ENCODE results near the gene CEP104.

CEP104 gene

DNA sequence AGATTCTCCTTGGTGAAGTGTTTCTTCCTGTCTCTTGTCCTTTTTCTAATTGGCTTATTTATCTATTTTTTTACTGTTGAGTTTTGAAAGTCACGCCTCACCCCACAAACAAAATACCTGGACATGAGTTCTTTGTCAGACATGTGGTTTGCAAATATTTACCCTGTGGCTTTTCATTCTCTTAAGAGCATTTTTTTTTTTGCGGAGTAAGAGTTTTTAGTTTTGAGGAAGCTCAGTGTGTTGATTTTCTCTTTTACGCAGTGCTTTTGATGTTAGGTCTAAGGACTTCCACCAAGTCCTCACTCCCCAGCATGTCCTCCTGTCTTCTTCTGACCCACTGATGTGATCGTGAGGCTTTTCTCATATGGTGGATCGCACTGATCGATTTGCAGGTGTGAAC is 7.9 kb upstream of the CEP104 start:
- no peak for DNase-seq

DNA sequence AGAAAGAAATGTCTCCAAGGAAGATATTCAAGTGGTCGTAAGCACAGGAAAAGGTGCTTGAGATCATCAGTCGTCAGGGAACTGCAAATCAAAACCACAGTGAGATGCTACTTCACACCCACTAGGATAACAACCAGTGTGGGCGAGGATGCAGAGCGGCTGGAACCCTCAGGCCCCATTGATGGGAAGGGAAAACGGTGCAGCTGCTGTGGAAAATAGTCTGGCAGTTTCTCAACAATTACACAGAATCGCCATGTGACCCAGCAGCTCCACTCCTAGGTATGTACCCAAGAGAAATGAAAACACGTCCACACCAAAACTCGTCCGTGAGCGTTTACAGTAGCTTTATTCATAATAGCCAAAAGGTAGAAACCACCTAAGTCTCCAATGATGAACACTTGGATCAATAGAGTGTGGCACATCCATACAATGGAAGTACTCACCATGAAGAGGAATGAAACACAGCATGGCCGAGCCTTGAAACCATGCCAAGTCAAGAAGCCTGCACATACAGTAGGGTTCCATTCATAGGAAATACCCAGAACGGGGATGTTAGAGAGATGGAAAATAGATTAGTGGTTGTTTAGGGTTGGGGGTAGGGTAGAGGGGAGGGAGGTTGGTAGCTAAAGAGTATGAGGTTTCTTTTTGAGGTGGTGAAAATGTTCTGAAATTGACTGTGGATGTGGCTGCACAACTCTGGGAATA is 6.4 kb upstream of the CEP104 start:
- no peak for DNase-seq

DNA sequence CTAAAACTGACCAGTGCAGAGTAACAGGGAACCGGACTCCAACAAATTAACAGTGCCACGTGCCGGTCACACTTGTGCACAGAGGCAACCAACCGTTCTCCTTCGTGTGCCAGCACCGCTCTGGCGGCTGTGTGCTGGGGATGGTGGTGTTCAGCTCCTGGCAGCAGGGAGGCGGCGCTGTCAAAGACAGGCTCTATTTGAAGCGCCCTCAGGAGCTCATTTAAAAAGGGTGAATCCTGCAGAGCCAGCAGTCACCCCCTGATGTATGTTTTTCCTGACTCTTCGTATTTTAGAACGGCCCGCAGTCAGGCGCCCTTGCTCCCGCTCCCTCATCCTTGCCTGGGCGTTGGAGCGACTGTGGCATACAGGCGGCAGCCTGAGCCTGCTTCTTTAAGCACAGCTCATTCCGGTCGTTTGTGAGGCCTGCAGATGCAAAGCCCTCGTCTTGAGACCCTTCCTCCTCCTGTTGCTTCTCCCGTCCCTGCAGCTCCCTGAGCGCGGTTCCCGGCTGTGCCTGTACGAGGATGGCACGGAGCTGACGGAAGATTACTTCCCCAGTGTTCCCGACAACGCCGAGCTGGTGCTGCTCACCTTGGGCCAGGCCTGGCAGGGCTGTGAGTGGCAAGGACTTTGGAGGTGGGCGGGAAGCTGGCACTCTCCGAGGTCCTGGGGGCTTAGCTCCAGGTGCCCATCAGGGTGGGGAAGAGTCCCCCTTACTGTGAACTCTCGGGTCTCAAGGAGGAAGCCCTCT is 1.4 kb upstream of the CEP104 start:
- DNase-seq, result no peak

GRCh38 chr1:3857791-3858129 is 749 bp upstream of the CEP104 start:
- no peak for DNase-seq

DNA sequence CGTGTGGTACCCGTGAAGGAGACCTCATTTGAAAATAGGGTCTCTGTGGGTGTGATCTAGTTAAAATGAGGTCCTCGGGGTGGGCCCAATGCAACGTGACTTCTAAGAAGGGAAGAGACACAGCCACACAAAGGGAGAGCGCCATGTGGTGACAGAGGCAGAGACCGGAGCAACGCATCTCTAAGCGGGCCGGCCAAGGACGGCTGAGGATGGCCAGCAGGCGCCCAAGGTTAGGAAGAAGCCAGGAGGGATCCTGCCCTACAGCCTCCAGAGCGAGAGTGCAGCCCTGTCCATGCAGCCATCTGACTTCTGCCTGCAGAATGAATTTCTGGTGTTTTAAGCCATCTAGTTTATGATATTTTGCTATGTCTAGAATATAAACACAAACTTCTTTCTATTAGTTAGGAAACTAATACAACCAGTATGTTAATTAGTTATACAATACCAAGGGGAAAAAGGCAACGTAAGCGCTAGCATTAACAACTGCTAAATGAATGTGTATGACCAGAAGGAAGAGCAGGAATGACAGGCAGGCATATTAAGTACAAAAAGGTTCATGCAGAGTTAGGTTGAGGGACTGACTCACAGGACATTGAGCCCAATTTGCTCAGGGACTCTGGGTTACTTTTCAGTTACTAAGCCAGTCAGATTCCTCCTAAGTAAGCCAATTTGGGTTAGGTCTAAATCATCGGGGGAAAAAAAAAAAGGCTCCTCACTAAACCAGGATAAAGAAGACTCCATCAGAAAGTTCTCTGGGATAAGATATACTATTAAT is 4.1 kb downstream of the CEP104 start:
- DNase-seq, result no peak

- no peak for DNase-seq
These were observed 4.9 kb downstream of the CEP104 start for GRCh38 chr1:3852091-3852490.

GRCh38 chr1:3851292-3851691 is 5.7 kb downstream of the CEP104 start:
- no peak for DNase-seq

DNA sequence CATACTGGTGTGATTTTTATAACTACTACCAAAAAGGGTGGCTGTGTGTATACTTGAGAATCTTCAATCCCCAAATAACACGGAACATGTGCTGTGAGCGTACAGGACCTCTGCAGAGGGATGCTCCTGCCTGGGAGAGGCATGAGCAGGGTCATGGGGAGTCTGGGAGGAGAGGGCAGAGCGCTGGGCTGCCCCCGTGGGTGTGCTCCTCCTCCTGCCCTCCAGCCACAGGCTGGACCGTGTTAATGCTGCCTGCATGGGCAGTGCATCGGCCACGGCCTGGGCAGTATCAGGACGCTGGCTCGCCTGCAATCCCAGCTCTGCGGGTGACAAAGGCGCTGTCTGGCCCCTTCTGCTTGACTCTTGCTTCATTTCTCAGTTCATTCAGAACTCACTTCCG is 6.2 kb downstream of the CEP104 start:
- DNase-seq, result no peak

- no peak for DNase-seq
These were observed 9.9 kb downstream of the CEP104 start for GRCh38 chr1:3847081-3847480.

- DNase-seq, result no peak
These were observed 10.5 kb downstream of the CEP104 start for GRCh38 chr1:3846541-3846940.

GRCh38 chr1:3842912-3843311 is 14.1 kb downstream of the CEP104 start:
- DNase-seq, result no peak

GRCh38 chr1:3841491-3841890 is 15.5 kb downstream of the CEP104 start:
- DNase-seq, result no peak

DNA sequence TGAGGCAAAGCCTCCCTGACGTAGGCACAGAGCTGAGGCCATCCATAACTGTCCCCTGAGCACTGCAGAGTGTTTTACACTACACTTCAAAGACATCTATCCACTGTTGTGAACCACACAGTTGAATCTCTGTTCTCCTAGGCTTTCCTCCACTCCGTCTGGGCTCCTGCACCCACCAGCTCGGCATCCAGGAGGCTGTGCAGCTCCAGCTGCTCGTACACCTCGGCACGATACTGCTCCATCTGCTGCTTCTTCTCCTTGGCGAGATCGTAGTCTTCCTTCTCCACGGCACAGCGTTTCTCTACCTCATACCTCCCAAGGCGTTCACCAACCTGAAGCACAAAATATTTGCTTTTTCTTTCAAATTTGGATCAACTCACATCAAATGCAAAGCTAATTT is 18.2 kb downstream of the CEP104 start:
- no peak for DNase-seq

DNA sequence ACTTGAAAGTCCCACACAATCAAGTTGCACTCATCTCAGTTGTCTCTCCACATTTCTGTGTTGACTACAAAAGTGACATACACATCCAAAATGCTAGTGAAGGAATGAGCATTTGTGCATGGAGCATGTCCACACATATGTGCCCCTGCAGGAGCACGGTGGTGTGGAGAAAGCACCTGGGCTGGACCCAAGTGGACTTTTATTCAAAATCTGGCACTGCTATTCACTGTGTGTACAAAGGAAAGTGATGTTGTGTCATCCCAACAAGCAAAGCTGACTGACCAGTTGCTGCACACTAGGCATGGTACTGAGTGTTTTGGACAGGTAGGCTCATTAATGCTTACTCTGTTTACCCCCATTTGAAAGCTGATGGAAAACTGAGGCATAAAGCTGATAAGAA is 19.3 kb downstream of the CEP104 start:
- DNase-seq, result no peak

DNA sequence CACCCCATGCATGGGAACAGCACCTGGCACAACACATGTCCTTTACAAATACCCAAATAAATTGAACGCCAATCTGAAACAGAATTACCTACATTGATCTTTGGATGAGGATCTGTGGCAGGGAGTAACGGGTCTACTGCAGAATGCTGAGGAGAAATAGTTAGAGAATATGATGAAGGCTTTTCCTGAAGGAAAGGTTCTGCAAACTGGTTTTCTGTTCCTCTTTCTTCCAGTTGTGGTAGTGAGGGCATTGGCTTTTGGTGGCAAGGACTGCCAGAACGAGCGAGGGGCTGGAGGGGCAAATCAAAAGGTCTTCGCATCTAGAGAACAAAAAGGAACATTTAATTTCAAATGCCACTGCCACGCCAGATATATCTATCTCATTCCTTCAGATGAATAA is 19.8 kb downstream of the CEP104 start:
- DNase-seq, result no peak

DNA sequence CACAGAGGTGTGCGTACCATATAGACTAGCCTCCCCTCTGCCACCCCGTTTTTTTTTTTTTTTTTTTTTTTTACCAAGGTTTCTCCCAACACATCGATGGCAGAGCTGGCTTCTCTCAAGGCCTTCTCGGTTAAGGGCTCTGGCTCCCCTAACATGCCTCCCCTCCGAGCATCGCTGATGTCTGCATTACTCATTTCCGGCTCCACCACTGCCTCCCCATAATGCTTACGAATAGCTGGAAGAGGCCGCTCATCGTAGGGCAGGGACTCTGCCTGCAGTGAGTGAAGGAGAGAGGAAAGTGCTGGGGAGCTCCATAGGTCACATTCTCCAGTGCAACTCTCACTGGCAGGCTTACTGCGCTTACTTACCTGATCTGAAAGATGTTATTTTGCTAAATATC is 20.6 kb downstream of the CEP104 start:
- DNase-seq, result no peak

DNA sequence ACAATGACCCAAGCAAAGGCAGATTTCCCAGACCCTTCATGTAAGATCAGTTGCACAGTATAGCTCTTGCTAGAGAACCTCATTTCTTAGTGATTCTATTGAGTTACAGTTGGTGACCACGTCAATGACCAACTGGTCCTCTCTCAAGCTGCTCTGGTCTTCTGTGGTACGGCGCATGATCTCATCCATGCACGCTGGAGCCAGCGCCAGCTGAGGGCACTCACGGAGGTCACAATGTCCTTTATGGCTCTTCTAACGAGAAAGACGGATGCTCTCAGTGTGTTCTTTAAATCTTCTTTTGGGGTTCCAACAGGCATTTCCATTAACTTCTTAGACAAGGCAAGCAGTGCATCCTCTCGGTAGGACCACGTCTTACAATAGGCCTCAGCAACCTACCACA is 22.3 kb downstream of the CEP104 start:
- no peak for DNase-seq

- DNase-seq, result no peak
These were observed 25.3 kb downstream of the CEP104 start for GRCh38 chr1:3831689-3832088.

GRCh38 chr1:3828391-3828790 is 28.6 kb downstream of the CEP104 start:
- no peak for DNase-seq

DNA sequence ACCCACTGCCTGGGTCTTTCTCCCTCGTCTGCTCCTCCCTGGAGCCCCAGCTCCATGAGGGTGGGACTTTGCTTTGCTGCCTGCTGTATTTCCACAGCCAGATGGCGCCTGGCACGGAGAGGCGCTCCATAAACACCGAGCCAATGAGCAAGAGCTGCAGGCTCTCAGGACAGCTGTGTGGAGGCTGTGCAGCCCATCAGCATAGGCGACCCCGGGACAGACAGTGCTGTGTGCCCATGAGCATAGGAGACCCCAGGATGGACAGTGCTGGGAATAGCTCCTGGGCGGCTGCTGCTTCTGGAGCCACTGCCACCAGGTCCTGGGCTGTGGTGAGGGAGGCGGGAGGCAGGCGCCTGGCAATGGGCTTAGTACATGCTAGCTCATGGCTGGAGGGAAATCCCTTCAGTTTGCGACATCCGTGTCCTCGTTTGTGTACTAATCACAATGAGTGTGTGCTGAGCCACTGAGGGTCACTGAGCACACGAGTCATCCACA is 29.2 kb downstream of the CEP104 start:
- no peak for DNase-seq

GRCh38 chr1:3825356-3825755 is 31.7 kb downstream of the CEP104 start:
- no peak for DNase-seq

DNA sequence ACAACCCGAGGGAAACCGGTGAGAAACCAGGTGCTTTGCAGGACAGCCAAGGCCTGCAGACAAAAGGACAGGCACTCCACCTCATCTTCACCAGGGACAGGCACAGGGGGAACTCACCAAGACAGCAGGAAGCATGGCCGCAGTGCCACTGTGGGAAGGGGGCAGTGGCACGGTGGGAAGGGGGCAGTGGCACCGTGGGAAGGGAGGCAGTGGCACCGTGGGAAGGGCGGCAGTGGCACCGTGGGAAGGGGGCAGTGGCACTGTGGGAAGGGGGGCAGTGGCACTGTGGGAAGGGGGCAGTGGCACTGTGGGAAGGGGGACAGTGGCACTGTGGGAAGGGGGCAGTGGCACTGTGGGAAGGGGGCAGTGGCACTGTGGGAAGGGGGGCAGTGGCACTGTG is 32.4 kb downstream of the CEP104 start:
- no peak for DNase-seq

DNA sequence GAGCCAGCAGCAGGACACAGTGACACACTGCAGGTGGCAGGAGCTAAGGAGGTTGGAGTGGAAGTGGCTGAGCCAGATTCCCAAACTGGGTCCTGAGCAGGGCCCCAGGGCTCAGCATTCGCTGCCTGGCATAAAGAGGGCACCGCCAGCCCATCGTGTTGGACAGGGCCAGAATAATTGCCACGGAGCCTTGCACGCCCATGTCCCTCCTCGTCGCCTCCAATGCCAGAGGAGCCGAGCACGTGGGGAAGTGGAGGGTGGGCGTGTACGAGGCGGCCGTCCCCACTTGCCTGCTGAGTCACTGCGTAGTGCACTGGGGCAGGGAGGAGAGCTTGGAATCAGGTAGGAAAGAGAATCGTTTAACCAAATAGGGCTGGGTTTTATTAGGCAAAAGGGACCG is 34.6 kb downstream of the CEP104 start:
- no peak for DNase-seq

DNA sequence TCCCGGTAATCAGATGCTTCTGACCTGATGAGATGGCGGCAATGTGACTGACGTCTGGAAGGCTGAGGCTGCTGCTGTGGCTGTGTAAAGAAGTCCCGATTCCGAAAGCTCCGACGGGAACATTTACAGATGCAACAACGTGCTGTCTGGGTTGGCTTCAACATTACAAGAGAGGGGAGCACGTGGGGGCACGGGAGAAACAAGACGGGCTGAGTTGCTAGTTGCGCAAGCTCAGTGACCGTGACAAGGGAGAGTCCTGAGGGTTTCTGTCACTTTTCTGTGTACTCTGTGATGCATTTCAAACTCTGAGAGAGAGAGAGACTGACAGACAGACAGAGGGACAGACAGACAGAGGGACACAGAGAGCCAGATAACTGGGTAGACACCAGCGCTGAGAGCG is 35.1 kb downstream of the CEP104 start:
- no peak for DNase-seq

Measured in NCI-H226 (cell line).